ENCODE results near the gene SCFD2.

- no peak for TF ChIP-seq CTCF (IDR thresholded peaks at IDR 0.05)
- TF ChIP-seq POLR2AphosphoS5 (IDR thresholded peaks at IDR 0.05), result no peak
- TF ChIP-seq POLR2A (IDR thresholded peaks at IDR 0.05), result no peak
- no peak for TF ChIP-seq EP300 (IDR thresholded peaks at IDR 0.05; ENCODE audit: low read depth)
These were observed 360.1 kb downstream of the SCFD2 start for GRCh38 chr4:53005808-53006207.
